ENCODE results near the gene ZNF500.
"Not testable (repeated sequence)": the region's sequence is repeated elsewhere in the genome, so short reads cannot be mapped to it uniquely, and the experiment has no call there.

Gene ZNF500

DNA sequence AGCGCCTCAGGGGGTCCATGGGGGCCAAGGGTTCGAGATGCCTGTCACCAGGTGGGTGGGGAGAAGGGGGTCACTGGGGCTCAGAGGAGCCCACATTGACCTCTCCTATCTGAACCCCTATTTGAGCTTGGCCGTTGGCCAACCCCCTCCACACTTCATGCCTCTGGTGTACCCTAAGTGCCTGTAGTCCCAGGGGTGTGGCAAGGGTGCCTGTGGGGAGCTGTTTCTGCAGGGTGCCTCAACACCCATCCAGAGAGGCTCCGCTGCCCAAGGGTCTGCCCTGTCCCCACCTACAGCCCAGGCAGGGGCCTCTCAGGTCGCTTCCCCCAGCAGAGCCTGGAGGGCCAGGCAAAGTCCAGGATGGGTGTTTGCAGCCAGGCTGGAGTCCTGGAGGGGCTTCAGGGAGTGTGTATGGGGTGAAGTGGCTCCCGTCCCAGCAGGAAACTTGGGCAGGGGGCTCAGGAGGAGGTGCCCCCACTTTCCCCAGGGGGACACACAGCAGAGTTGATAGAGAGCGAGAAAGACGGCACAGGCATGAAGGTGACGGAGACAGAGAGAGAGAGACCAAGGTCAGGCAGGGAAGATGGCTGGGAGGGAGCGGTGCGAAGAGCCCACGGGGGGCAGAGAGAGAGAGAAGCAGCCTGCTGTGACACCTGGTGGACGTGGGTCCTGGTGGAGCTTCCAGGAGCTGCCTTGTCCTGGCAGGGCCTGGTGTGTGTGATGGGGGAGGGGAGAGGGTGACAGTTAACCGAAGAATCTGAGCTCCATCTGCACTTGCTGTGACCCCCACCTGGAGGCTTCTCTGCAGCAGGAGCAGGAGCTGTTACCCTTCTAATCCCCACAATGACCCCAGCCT lies 20.9 kb upstream of the ZNF500 start, which contains the start of gene SEPTIN12:
Gene SEPTIN12 (minus strand): TSS at position 719 of the 856 bp plus-strand sequence. CDS start 700 bp downstream, at position 19.
- H3K9me2 ChIP-seq (replicated peaks; ENCODE audit: insufficient read depth, low read length) = no peaks in the 10 kb centered on the region
- H3K27me3 ChIP-seq (ENCODE audit: low read length) = no peaks in the 10 kb centered on the region
- no peak within 1 kb of the TSS for H3K27ac ChIP-seq (ENCODE audit: low read depth, low read length)
- H3F3A ChIP-seq (ENCODE audit: insufficient read depth) = no peaks in the 10 kb centered on the region
- H2AFZ ChIP-seq (ENCODE audit: low read depth, low read length, severe bottlenecking) = no peak within 1 kb of the TSS
- H3K4me2 ChIP-seq (ENCODE audit: low read depth, low read length, poor library complexity, severe bottlenecking) = no peak within 1 kb of the TSS
- no peaks in the 10 kb centered on the region for H3K9me3 ChIP-seq (ENCODE audit: insufficient read depth, low read length)
- no peak for TF ChIP-seq CTCF (IDR thresholded peaks at IDR 0.05; ENCODE audit: insufficient read depth, low read length, poor library complexity, severe bottlenecking)
- no peak for TF ChIP-seq EZH2phosphoT487 (conservative IDR thresholded peaks at IDR 0.05; ENCODE audit: low read length)
- no peaks in the 10 kb centered on the region for H3K36me3 ChIP-seq (ENCODE audit: low read length)
- no peak within 1 kb of the TSS for H3K9ac ChIP-seq (ENCODE audit: low read length)
- no peak within 1 kb of the TSS for H3K4me3 ChIP-seq (ENCODE audit: insufficient read depth, low read length, poor library complexity, severe bottlenecking)
- H4K20me1 ChIP-seq (ENCODE audit: low read depth, low read length) = no peaks in the 10 kb centered on the region
- no peaks in the 10 kb centered on the region for H3K79me2 ChIP-seq (ENCODE audit: insufficient read depth, low read length)

DNA sequence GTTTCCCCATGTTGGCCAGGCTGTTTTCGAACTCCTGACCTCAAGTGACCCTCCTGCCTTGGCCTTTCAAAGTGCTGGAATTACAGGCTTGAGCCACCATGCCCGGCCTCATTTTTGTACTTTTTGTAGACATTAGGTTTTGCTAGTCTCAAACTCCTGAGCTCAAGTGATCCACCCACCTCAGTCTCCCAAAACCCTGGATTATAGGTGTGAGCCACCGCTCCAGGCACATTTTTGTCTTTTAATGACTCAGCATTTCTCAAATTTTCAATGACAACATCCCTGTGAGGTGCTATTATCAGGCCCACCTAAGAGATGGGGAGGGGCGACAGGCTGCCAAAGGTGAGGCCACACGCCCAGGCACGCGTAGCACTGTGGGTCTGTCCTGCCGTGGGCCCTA lies 20.1 kb upstream of the ZNF500 start:
- Histone ChIP-seq H3K4me3 (ENCODE audit: insufficient read depth, low read length, poor library complexity, severe bottlenecking) (no peak overlapping the region), H3K79me2 (ENCODE audit: insufficient read depth, low read length) (no peaks in the 10 kb centered on the region), H3K9me2 (replicated peaks; ENCODE audit: insufficient read depth, low read length) (no peaks in the 10 kb centered on the region), H3K36me3 (ENCODE audit: low read length) (no peaks in the 10 kb centered on the region), H3F3A (ENCODE audit: insufficient read depth) (no peaks in the 10 kb centered on the region), H3K9ac (ENCODE audit: low read length) (no peak overlapping the region), H3K9me3 (ENCODE audit: insufficient read depth, low read length) (no peaks in the 10 kb centered on the region), H3K4me2 (ENCODE audit: low read depth, low read length, poor library complexity, severe bottlenecking) (no peak overlapping the region), H2AFZ (ENCODE audit: low read depth, low read length, severe bottlenecking) (no peak overlapping the region), H3K27me3 (ENCODE audit: low read length) (no peaks in the 10 kb centered on the region), H4K20me1 (ENCODE audit: low read depth, low read length) (no peaks in the 10 kb centered on the region), H3K27ac (ENCODE audit: low read depth, low read length) (no peak overlapping the region)
- TF ChIP-seq CTCF (IDR thresholded peaks at IDR 0.05; ENCODE audit: insufficient read depth, low read length, poor library complexity, severe bottlenecking) (no peak), EZH2phosphoT487 (conservative IDR thresholded peaks at IDR 0.05; ENCODE audit: low read length) (no peak)

DNA sequence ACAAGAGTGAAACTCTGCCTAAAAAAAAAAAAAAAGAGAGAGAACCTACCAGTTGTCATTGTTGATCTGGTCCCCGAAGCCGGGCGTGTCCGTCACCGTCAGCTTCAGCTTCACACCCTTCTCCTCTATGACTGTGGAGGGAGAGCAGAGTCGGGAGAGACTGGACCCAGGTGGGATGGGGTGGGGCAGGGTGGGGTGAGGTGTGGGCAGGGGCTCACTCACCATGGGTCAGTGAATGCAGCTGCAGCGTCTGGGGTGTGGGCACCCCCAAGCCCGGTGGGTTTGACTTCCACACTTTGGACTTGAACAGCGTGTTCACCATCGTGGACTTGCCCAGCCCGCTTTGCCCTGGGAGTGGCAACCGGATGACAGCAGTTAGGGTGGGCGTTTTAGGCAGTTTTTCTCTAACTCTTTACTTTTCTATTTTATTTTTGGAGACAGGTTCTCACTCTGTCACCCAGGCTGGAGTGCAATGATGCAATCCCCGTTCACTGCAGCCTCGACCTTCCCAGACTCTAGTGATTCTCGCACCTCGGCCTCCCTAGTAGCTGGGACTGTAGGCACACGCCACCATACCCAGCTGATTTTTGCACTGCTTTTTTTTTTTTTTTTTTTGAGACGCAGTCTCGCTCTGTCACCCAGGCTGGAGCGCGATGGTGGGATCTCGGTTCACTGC lies 18.9 kb upstream of the ZNF500 start:
- H3K4me2 ChIP-seq (ENCODE audit: low read depth, low read length, poor library complexity, severe bottlenecking) = no peak overlapping the region
- H3K4me3 ChIP-seq (ENCODE audit: insufficient read depth, low read length, poor library complexity, severe bottlenecking) = no peak overlapping the region
- TF ChIP-seq EZH2phosphoT487 (conservative IDR thresholded peaks at IDR 0.05; ENCODE audit: low read length) (no peak), CTCF (IDR thresholded peaks at IDR 0.05; ENCODE audit: insufficient read depth, low read length, poor library complexity, severe bottlenecking) (no peak)
- H3K79me2 ChIP-seq (ENCODE audit: insufficient read depth, low read length) = no peaks in the 10 kb centered on the region
- H3K27me3 ChIP-seq (ENCODE audit: low read length) = no peaks in the 10 kb centered on the region
- H3K27ac ChIP-seq (ENCODE audit: low read depth, low read length) = no peak overlapping the region
- no peaks in the 10 kb centered on the region for H3F3A ChIP-seq (ENCODE audit: insufficient read depth)
- H4K20me1 ChIP-seq (ENCODE audit: low read depth, low read length) = no peaks in the 10 kb centered on the region
- H3K9ac ChIP-seq (ENCODE audit: low read length) = no peak overlapping the region
- H3K9me3 ChIP-seq (ENCODE audit: insufficient read depth, low read length) = no peaks in the 10 kb centered on the region
- H3K9me2 ChIP-seq (replicated peaks; ENCODE audit: insufficient read depth, low read length) = no peaks in the 10 kb centered on the region
- no peak overlapping the region for H2AFZ ChIP-seq (ENCODE audit: low read depth, low read length, severe bottlenecking)
- H3K36me3 ChIP-seq (ENCODE audit: low read length) = no peaks in the 10 kb centered on the region

DNA sequence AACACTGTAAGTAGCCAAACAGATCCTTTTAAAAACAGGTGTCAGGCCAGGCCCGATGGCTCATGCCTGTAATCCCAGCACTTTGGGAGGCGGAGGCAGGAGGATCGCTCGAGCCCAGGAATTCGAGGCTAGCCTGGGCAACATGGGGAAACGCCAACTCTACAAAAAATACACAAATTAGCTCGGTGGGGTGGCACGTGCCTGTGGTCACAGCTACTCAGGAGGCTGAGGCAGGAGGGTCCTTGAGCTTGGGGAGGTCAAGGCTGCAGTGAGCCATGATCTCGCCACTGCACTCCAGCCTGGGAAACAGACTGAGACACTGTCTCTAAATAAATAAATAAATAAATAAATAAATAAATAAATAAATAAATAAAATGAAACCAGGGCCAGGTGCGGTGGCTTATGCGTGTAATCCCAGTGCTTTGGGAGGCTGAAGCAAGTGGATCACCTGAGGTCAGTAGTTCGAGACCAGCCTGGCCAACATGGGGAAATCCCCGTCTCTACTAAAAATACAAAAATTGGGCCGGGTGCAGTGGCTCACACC lies 17.6 kb upstream of the ZNF500 start:
- H3K9me3 ChIP-seq (ENCODE audit: insufficient read depth, low read length); H3K27ac ChIP-seq (ENCODE audit: low read depth, low read length); H2AFZ ChIP-seq (ENCODE audit: low read depth, low read length, severe bottlenecking); H3K4me2 ChIP-seq (ENCODE audit: low read depth, low read length, poor library complexity, severe bottlenecking); H3K27me3 ChIP-seq (ENCODE audit: low read length); H3K36me3 ChIP-seq (ENCODE audit: low read length); H3K4me3 ChIP-seq (ENCODE audit: insufficient read depth, low read length, poor library complexity, severe bottlenecking); H3K9me2 ChIP-seq (replicated peaks; ENCODE audit: insufficient read depth, low read length); H3F3A ChIP-seq (ENCODE audit: insufficient read depth); H3K79me2 ChIP-seq (ENCODE audit: insufficient read depth, low read length); H4K20me1 ChIP-seq (ENCODE audit: low read depth, low read length); H3K9ac ChIP-seq (ENCODE audit: low read length): not testable (repeated sequence)

Measured in SU-DHL-6 (cell line).